ENCODE measurements around the gene HNRNPLL. TPM values are rescaled to one million over a fixed set of nuclear protein-coding genes. Genes with fewer than 3 reads are reported as not detected.

The HNRNPLL gene
- total and polyA plus RNA-seq, 4 donors, result 53.2 to 85.3 (median 59.7) TPM

GRCh38 chr2:38636069-38636468 is 33.3 kb upstream of the HNRNPLL start:
- no CpG with 5 or more reads among the region's 4 CpGs for WGBS (ENCODE audit: insufficient coverage)
- Histone ChIP-seq H3K4me1 (ENCODE audit: control insufficient read depth, insufficient read depth, low read length) (no peaks in the 10 kb centered on the region), H3K27ac (ENCODE audit: low read depth, low read length) (no peak overlapping the region)

GRCh38 chr2:38635139-38635538 is 32.4 kb upstream of the HNRNPLL start:
- no CpG with 5 or more reads among the region's 4 CpGs for WGBS (ENCODE audit: insufficient coverage)
- no peaks in the 10 kb centered on the region for H3K4me1 ChIP-seq (ENCODE audit: control insufficient read depth, insufficient read depth, low read length)
- DNase-seq (ENCODE audit: low read depth in 4 of 6, low spot score in 6 of 6), result no peak
- H3K4me3 ChIP-seq (ENCODE audit: low read depth, low read length), result no peak overlapping the region
- no peaks in the 10 kb centered on the region for H3K27me3 ChIP-seq (ENCODE audit: control insufficient read depth, insufficient read depth, low read length)
- H3K9me3 ChIP-seq (ENCODE audit: control insufficient read depth, insufficient read depth, low read length), result no peaks in the 10 kb centered on the region
- no peaks in the 10 kb centered on the region for H3K36me3 ChIP-seq (ENCODE audit: control insufficient read depth, insufficient read depth, low read length)
- no peak overlapping the region for H3K27ac ChIP-seq (ENCODE audit: low read depth, low read length)

More at GRCh38 chr2:38636069-38636468, 33.3 kb upstream of the HNRNPLL start:
- DNase-seq (ENCODE audit: low read depth in 4 of 6, low spot score in 6 of 6), result no peak
- Histone ChIP-seq H3K36me3 (ENCODE audit: control insufficient read depth, insufficient read depth, low read length) (no peaks in the 10 kb centered on the region), H3K9me3 (ENCODE audit: control insufficient read depth, insufficient read depth, low read length) (no peaks in the 10 kb centered on the region), H3K4me3 (ENCODE audit: low read depth, low read length) (no peak overlapping the region), H3K27me3 (ENCODE audit: control insufficient read depth, insufficient read depth, low read length) (no peaks in the 10 kb centered on the region)

- Histone ChIP-seq H3K27ac (ENCODE audit: low read depth, low read length) (no peak overlapping the region), H3K4me1 (ENCODE audit: control insufficient read depth, insufficient read depth, low read length) (no peaks in the 10 kb centered on the region), H3K4me3 (ENCODE audit: low read depth, low read length) (no peak overlapping the region), H3K36me3 (ENCODE audit: control insufficient read depth, insufficient read depth, low read length) (no peaks in the 10 kb centered on the region), H3K27me3 (ENCODE audit: control insufficient read depth, insufficient read depth, low read length) (no peaks in the 10 kb centered on the region), H3K9me3 (ENCODE audit: control insufficient read depth, insufficient read depth, low read length) (no peaks in the 10 kb centered on the region)
- DNase-seq (ENCODE audit: low read depth in 4 of 6, low spot score in 6 of 6), result no peak
- no CpG with 5 or more reads among the region's 3 CpGs for WGBS (ENCODE audit: insufficient coverage)
These were observed 32.0 kb upstream of the HNRNPLL start for GRCh38 chr2:38634684-38635083.

GRCh38 chr2:38633895-38634294 is 31.2 kb upstream of the HNRNPLL start:
- WGBS (ENCODE audit: insufficient coverage), result 33% methylated on average over 1 of the region's 2 CpGs
- Histone ChIP-seq H3K27me3 (ENCODE audit: control insufficient read depth, insufficient read depth, low read length) (no peaks in the 10 kb centered on the region), H3K36me3 (ENCODE audit: control insufficient read depth, insufficient read depth, low read length) (no peaks in the 10 kb centered on the region), H3K4me3 (ENCODE audit: low read depth, low read length) (no peak overlapping the region), H3K4me1 (ENCODE audit: control insufficient read depth, insufficient read depth, low read length) (no peaks in the 10 kb centered on the region), H3K9me3 (ENCODE audit: control insufficient read depth, insufficient read depth, low read length) (no peaks in the 10 kb centered on the region), H3K27ac (ENCODE audit: low read depth, low read length) (no peak overlapping the region)
- DNase-seq (ENCODE audit: low read depth in 4 of 6, low spot score in 6 of 6), result no peak

GRCh38 chr2:38632980-38633379 is 30.3 kb upstream of the HNRNPLL start:
- no peaks in the 10 kb centered on the region for H3K36me3 ChIP-seq (ENCODE audit: control insufficient read depth, insufficient read depth, low read length)
- H3K4me3 ChIP-seq (ENCODE audit: low read depth, low read length), result no peak overlapping the region
- no peak overlapping the region for H3K27ac ChIP-seq (ENCODE audit: low read depth, low read length)
- no peaks in the 10 kb centered on the region for H3K9me3 ChIP-seq (ENCODE audit: control insufficient read depth, insufficient read depth, low read length)
- H3K4me1 ChIP-seq (ENCODE audit: control insufficient read depth, insufficient read depth, low read length), result no peaks in the 10 kb centered on the region
- DNase-seq (ENCODE audit: low read depth in 4 of 6, low spot score in 6 of 6), result no peak
- H3K27me3 ChIP-seq (ENCODE audit: control insufficient read depth, insufficient read depth, low read length), result no peaks in the 10 kb centered on the region

GRCh38 chr2:38631976-38632375 is 29.2 kb upstream of the HNRNPLL start:
- DNase-seq (ENCODE audit: low read depth in 4 of 6, low spot score in 6 of 6), result no peak
- Histone ChIP-seq H3K9me3 (ENCODE audit: control insufficient read depth, insufficient read depth, low read length) (no peaks in the 10 kb centered on the region), H3K27me3 (ENCODE audit: control insufficient read depth, insufficient read depth, low read length) (no peaks in the 10 kb centered on the region), H3K36me3 (ENCODE audit: control insufficient read depth, insufficient read depth, low read length) (no peaks in the 10 kb centered on the region), H3K4me1 (ENCODE audit: control insufficient read depth, insufficient read depth, low read length) (no peaks in the 10 kb centered on the region), H3K4me3 (ENCODE audit: low read depth, low read length) (no peak overlapping the region), H3K27ac (ENCODE audit: low read depth, low read length) (no peak overlapping the region)
- no CpG with 5 or more reads among the region's 2 CpGs for WGBS (ENCODE audit: insufficient coverage)

- H3K27me3 ChIP-seq (ENCODE audit: control insufficient read depth, insufficient read depth, low read length), result no peaks in the 10 kb centered on the region
- H3K36me3 ChIP-seq (ENCODE audit: control insufficient read depth, insufficient read depth, low read length), result no peaks in the 10 kb centered on the region
- no peaks in the 10 kb centered on the region for H3K9me3 ChIP-seq (ENCODE audit: control insufficient read depth, insufficient read depth, low read length)
- 90% methylated on average over 1 of the region's 1 CpG for WGBS (ENCODE audit: insufficient coverage)
- no peak overlapping the region for H3K27ac ChIP-seq (ENCODE audit: low read depth, low read length)
- H3K4me3 ChIP-seq (ENCODE audit: low read depth, low read length), result no peak overlapping the region
- no peaks in the 10 kb centered on the region for H3K4me1 ChIP-seq (ENCODE audit: control insufficient read depth, insufficient read depth, low read length)
- DNase-seq (ENCODE audit: low read depth in 4 of 6, low spot score in 6 of 6), result no peak
These were observed 27.0 kb upstream of the HNRNPLL start for GRCh38 chr2:38629684-38630083.

- no peaks in the 10 kb centered on the region for H3K4me1 ChIP-seq (ENCODE audit: control insufficient read depth, insufficient read depth, low read length)
- no peaks in the 10 kb centered on the region for H3K36me3 ChIP-seq (ENCODE audit: control insufficient read depth, insufficient read depth, low read length)
- H3K4me3 ChIP-seq (ENCODE audit: low read depth, low read length), result no peak overlapping the region
- H3K27ac ChIP-seq (ENCODE audit: low read depth, low read length), result no peak overlapping the region
- 8% methylated on average over 2 of the region's 4 CpGs for WGBS (ENCODE audit: insufficient coverage)
- no peaks in the 10 kb centered on the region for H3K9me3 ChIP-seq (ENCODE audit: control insufficient read depth, insufficient read depth, low read length)
- no peak for DNase-seq (ENCODE audit: low read depth in 4 of 6, low spot score in 6 of 6)
- H3K27me3 ChIP-seq (ENCODE audit: control insufficient read depth, insufficient read depth, low read length), result no peaks in the 10 kb centered on the region
These were observed 24.7 kb upstream of the HNRNPLL start for GRCh38 chr2:38627391-38627790.

- Histone ChIP-seq H3K27me3 (ENCODE audit: control insufficient read depth, insufficient read depth, low read length) (no peaks in the 10 kb centered on the region), H3K36me3 (ENCODE audit: control insufficient read depth, insufficient read depth, low read length) (no peaks in the 10 kb centered on the region), H3K9me3 (ENCODE audit: control insufficient read depth, insufficient read depth, low read length) (no peaks in the 10 kb centered on the region), H3K27ac (ENCODE audit: low read depth, low read length) (no peak overlapping the region), H3K4me1 (ENCODE audit: control insufficient read depth, insufficient read depth, low read length) (no peaks in the 10 kb centered on the region), H3K4me3 (ENCODE audit: low read depth, low read length) (no peak overlapping the region)
- WGBS (ENCODE audit: insufficient coverage), result 76% methylated on average over 2 of the region's 7 CpGs
- DNase-seq (ENCODE audit: low read depth in 4 of 6, low spot score in 6 of 6), result no peak
These were observed 23.8 kb upstream of the HNRNPLL start for GRCh38 chr2:38626326-38627035.

- WGBS (ENCODE audit: insufficient coverage), result 80% methylated on average over 1 of the region's 3 CpGs
- no peak for DNase-seq (ENCODE audit: low read depth in 4 of 6, low spot score in 6 of 6)
- Histone ChIP-seq H3K9me3 (ENCODE audit: control insufficient read depth, insufficient read depth, low read length) (no peaks in the 10 kb centered on the region), H3K27me3 (ENCODE audit: control insufficient read depth, insufficient read depth, low read length) (no peaks in the 10 kb centered on the region), H3K4me1 (ENCODE audit: control insufficient read depth, insufficient read depth, low read length) (no peaks in the 10 kb centered on the region), H3K36me3 (ENCODE audit: control insufficient read depth, insufficient read depth, low read length) (no peaks in the 10 kb centered on the region), H3K4me3 (ENCODE audit: low read depth, low read length) (no peak overlapping the region), H3K27ac (ENCODE audit: low read depth, low read length) (no peak overlapping the region)
These were observed 19.5 kb upstream of the HNRNPLL start for GRCh38 chr2:38622210-38622609.
